ENCODE measurements around the gene BDNF. TPM values are rescaled to one million over a fixed set of nuclear protein-coding genes. Genes with fewer than 3 reads are reported as not detected.
"Not testable (repeated sequence)": the region's sequence is repeated elsewhere in the genome, so short reads cannot be mapped to it uniquely, and the experiment has no call there.

The BDNF gene
- total RNA-seq (8.8 and 9.0 TPM in 2 replicates), polyA plus RNA-seq (4.9 and 7.8 TPM in 2 replicates)

DNA sequence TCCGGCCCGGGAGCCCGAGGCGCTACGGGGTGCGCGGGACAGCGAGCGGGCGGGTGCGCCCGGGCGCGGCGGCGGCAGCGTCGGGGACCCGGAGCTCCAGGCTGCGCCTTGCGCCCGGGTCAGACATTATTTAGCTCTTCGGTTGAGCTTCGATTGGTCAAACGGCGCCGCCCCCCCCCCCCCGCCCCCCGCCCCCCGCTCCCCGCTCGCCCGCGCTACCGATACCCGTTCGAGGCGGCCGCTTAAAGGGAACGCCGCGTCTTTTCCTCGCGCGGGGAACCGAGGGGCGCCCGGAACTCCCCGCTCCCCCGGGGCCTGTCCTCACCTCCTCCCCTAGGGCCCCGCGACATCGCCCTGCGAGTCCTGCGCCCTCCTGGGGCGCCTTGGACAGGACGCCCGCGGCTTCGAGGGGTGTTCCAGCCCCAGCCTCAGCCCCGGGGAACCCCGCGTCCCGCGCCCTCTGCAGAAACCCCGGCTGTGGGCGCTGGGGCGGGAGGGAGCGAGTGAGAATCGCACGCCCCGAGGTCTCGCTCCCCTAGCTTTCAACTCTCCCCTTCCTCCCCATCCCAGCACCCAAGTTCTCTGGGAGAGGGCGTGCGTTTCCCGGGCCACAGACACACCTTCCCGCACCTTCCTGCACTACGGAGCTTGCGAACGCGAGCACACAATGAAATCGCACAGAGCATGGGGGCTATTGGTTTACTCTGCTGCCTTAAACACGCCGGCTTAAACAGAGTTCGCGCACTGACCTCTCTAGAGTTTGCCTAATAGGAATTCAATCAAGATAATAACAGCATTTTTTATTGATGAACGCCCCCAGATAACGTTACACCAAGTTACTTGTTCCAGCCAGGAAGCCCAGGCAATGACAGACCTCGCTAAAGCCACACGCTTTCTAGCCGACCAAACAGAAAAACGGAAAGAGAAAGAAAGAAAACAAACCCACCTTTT is at the start of gene BDNF:
TSS of gene BDNF (minus strand) at position 105 of the 951 bp plus-strand sequence. CDS start 41,891 bp downstream, outside the sequence.
- Histone ChIP-seq H3K9me2 (replicated peaks; ENCODE audit: insufficient read depth) (no peaks in the 10 kb centered on the region), H3K36me3 (replicated peaks; ENCODE audit: insufficient read depth, low read depth) (no peaks in the 10 kb centered on the region), H2AFZ (peak within 1 kb of the TSS; percentile 58), H3K79me2 (peaks cover 9% of the 10 kb centered on the region), H3K4me3 (peak within 1 kb of the TSS; percentile 71), H3K27me3 (peaks cover 25% of the 10 kb centered on the region), H3K4me2 (peak within 1 kb of the TSS; percentile 94), H3K9me3 (ENCODE audit: low read depth) (no peaks in the 10 kb centered on the region), H3K4me1 (ENCODE audit: insufficient read depth) (peaks cover 12% of the 10 kb centered on the region), H4K20me1 (ENCODE audit: insufficient read depth, poor library complexity, severe bottlenecking) (no peaks in the 10 kb centered on the region), H3K27ac (peak within 1 kb of the TSS; percentile 42)
- 4% methylated on average over 39 of the region's 92 CpGs for WGBS (ENCODE audit: low lambda C conversion rate, missing lambda C conversion rate)
- TF ChIP-seq EZH2phosphoT487 (IDR thresholded peaks at IDR 0.05; ENCODE audit: low read depth, severe bottlenecking, unreplicated experiment) (no peak), EZH2 (IDR thresholded peaks at IDR 0.05; ENCODE audit: borderline replicate concordance) (no peak)
- TF ChIP-seq, protein P1, sequence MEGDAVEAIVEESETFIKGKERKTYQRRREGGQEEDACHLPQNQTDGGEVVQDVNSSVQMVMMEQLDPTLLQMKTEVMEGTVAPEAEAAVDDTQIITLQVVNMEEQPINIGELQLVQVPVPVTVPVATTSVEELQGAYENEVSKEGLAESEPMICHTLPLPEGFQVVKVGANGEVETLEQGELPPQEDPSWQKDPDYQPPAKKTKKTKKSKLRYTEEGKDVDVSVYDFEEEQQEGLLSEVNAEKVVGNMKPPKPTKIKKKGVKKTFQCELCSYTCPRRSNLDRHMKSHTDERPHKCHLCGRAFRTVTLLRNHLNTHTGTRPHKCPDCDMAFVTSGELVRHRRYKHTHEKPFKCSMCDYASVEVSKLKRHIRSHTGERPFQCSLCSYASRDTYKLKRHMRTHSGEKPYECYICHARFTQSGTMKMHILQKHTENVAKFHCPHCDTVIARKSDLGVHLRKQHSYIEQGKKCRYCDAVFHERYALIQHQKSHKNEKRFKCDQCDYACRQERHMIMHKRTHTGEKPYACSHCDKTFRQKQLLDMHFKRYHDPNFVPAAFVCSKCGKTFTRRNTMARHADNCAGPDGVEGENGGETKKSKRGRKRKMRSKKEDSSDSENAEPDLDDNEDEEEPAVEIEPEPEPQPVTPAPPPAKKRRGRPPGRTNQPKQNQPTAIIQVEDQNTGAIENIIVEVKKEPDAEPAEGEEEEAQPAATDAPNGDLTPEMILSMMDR (IDR thresholded peaks at IDR 0.05; ENCODE audit: poor library complexity) = no peak
- DNase-seq (ENCODE audit: low spot score) = peak; percentile 43

DNA sequence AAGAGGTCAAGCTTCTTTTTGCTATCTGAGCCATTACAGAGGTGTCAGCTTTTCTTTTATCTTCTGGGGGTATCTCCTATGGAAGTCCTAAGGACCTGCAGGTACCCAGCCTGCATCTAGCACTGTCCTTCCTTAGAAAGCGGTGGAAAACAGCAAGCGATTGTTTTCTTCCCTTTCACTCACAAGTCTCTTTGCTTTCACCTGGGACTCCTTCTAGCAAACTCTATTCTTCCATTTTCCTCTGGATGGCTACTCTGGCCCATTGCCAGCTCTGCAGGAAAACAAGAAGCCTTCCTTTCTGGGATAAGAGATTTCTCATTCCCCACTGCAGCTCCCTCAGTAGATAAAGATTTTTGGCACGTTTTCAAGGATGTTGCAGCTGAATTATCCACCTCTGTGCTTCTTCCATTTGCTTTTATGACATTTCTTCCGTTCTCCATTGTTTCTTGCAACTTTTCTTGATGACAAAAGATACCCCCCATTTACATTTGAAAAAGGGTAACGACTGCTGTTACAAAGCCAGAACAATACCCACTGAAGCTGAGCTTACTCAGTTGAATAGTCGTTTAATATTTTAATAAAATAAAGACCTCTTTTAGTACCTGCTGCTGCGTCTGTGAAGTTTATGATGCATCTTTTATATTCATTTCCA is 40.2 kb upstream of the BDNF start:
- TF ChIP-seq EZH2 (IDR thresholded peaks at IDR 0.05; ENCODE audit: borderline replicate concordance) (no peak), EZH2phosphoT487 (IDR thresholded peaks at IDR 0.05; ENCODE audit: low read depth, severe bottlenecking, unreplicated experiment) (no peak)
- TF ChIP-seq, protein P1 (IDR thresholded peaks at IDR 0.05; ENCODE audit: poor library complexity) = no peak
- no peak overlapping the region for H3K4me2 ChIP-seq
- DNase-seq (ENCODE audit: low spot score) = no peak

DNA sequence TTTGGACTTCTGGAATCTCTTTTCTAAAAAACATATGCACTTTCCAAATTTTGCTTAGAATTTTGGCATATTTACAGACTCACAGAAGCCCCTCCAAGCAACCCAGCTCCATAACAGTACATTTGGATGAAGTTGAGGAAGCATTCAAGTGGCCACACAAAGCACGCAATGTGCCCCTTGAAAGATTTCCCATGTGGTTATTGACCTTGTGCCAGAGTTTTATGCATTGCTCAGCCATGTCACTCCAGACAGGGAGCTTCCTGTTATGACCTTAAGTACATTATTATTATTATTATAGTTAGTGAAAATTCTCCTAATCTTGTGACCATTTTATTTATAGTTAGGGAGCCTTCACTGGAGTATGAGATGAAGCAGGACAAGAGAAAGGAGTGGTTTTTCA is 35.0 kb upstream of the BDNF start:
- no peaks in the 10 kb centered on the region for H3K36me3 ChIP-seq (replicated peaks; ENCODE audit: insufficient read depth, low read depth)
- H3K9me3 ChIP-seq (ENCODE audit: low read depth) = no peaks in the 10 kb centered on the region
- no peaks in the 10 kb centered on the region for H4K20me1 ChIP-seq (ENCODE audit: insufficient read depth, poor library complexity, severe bottlenecking)
- H3K27ac ChIP-seq = no peak overlapping the region
- DNase-seq (ENCODE audit: low spot score) = no peak
- no peaks in the 10 kb centered on the region for H3K9me2 ChIP-seq (replicated peaks; ENCODE audit: insufficient read depth)
- H3K4me3 ChIP-seq = no peak overlapping the region
- 90% methylated on average over 1 of the region's 1 CpG for WGBS (ENCODE audit: low lambda C conversion rate, missing lambda C conversion rate)
- no peak overlapping the region for H3K4me2 ChIP-seq
- peaks cover 5% of the 10 kb centered on the region for H3K27me3 ChIP-seq
- no peaks in the 10 kb centered on the region for H3K79me2 ChIP-seq
- TF ChIP-seq, protein P1 (IDR thresholded peaks at IDR 0.05; ENCODE audit: poor library complexity) = no peak
- TF ChIP-seq EZH2phosphoT487 (IDR thresholded peaks at IDR 0.05; ENCODE audit: low read depth, severe bottlenecking, unreplicated experiment) (no peak), EZH2 (IDR thresholded peaks at IDR 0.05; ENCODE audit: borderline replicate concordance) (no peak)
- no peaks in the 10 kb centered on the region for H3K4me1 ChIP-seq (ENCODE audit: insufficient read depth)
- no peak overlapping the region for H2AFZ ChIP-seq

More for the DNA sequence above, 40.2 kb upstream of the BDNF start:
- H3K36me3 ChIP-seq (replicated peaks; ENCODE audit: insufficient read depth, low read depth) = no peaks in the 10 kb centered on the region
- 44% methylated on average over 7 of the region's 7 CpGs for WGBS (ENCODE audit: low lambda C conversion rate, missing lambda C conversion rate)
- no peak overlapping the region for H2AFZ ChIP-seq
- no peaks in the 10 kb centered on the region for H3K9me3 ChIP-seq (ENCODE audit: low read depth)
- H4K20me1 ChIP-seq (ENCODE audit: insufficient read depth, poor library complexity, severe bottlenecking) = no peaks in the 10 kb centered on the region
- H3K27me3 ChIP-seq = peaks cover 16% of the 10 kb centered on the region
- no peaks in the 10 kb centered on the region for H3K4me1 ChIP-seq (ENCODE audit: insufficient read depth)
- H3K9me2 ChIP-seq (replicated peaks; ENCODE audit: insufficient read depth) = no peaks in the 10 kb centered on the region
- H3K27ac ChIP-seq = no peak overlapping the region
- no peak overlapping the region for H3K4me3 ChIP-seq
- no peaks in the 10 kb centered on the region for H3K79me2 ChIP-seq

DNA sequence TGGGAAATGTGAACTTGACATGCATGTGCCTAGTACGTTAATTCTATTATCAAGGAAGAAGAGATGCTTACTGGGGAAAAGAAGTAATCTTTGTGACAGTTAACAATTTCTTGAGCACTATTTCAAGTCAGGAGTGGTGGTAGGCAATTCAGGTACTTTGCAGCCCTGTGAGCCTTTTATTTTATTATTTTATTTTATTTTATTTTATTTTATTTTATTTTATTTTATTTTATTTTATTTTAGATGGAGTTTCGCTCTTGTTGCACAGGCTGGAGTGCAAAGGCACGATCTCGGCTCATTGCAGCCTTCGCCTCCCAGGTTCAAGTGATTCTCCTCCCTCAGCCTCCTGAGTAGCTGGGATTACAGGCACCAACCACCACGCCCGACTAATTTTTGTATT is 31.5 kb upstream of the BDNF start:
- WGBS (ENCODE audit: low lambda C conversion rate, missing lambda C conversion rate) = 95% methylated on average over 7 of the region's 7 CpGs
- H3K36me3 ChIP-seq (replicated peaks; ENCODE audit: insufficient read depth, low read depth); DNase-seq (ENCODE audit: low spot score); H3K4me3 ChIP-seq; H3K9me3 ChIP-seq (ENCODE audit: low read depth); H3K27ac ChIP-seq; H3K4me2 ChIP-seq; H3K27me3 ChIP-seq; H3K4me1 ChIP-seq (ENCODE audit: insufficient read depth); H3K79me2 ChIP-seq; H3K9me2 ChIP-seq (replicated peaks; ENCODE audit: insufficient read depth); H2AFZ ChIP-seq; H4K20me1 ChIP-seq (ENCODE audit: insufficient read depth, poor library complexity, severe bottlenecking): not testable (repeated sequence)

Measured in hepatocyte (in vitro differentiated cells).